Epithelial cell of esophagus (primary cell): ENCODE results near the gene XPC.

Experiments used
- DNase-seq: peaks from one replicate; pipeline ENCODE4 v3.0.0; 2010; ENCODE audit warnings: low read depth
- H3K4me3 ChIP-seq: 2 replicates; pipeline ENCODE4 v1.5.1; 2011; ENCODE audit warnings: mild to moderate bottlenecking, low read length, control low read depth
- TF ChIP-seq, protein P1 (sequence below): IDR thresholded peaks from 2 replicates; pipeline ENCODE4 v1.5.1; 2011; ENCODE audit warnings: low read depth, mild to moderate bottlenecking, low read length, control low read depth, inconsistent platforms; ENCODE audit not compliant: insufficient read depth; ENCODE audit errors: missing control alignments

The XPC gene

DNA sequence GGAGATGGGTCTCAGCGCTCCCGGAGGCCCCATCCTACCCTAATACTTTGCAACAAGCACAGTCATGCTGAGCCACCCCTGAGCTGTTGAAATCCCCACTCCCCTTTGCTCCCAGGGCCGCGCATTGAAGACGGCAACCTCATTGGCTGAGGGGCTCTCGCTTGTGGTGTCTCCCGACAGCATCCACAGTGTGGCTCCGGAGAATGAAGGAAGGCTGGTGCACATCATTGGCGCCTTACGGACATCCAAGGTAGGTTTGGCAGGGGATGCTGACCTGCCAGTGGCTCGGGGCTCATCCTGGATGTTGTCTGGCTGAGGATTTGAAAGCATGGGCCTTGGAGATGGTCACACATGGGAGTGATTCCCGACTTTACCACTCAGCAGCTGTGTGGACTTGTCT is 47.7 kb downstream of the XPC start:
- TF ChIP-seq, protein P1, sequence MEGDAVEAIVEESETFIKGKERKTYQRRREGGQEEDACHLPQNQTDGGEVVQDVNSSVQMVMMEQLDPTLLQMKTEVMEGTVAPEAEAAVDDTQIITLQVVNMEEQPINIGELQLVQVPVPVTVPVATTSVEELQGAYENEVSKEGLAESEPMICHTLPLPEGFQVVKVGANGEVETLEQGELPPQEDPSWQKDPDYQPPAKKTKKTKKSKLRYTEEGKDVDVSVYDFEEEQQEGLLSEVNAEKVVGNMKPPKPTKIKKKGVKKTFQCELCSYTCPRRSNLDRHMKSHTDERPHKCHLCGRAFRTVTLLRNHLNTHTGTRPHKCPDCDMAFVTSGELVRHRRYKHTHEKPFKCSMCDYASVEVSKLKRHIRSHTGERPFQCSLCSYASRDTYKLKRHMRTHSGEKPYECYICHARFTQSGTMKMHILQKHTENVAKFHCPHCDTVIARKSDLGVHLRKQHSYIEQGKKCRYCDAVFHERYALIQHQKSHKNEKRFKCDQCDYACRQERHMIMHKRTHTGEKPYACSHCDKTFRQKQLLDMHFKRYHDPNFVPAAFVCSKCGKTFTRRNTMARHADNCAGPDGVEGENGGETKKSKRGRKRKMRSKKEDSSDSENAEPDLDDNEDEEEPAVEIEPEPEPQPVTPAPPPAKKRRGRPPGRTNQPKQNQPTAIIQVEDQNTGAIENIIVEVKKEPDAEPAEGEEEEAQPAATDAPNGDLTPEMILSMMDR = no peak
- no peak for DNase-seq
- no peak overlapping the region for H3K4me3 ChIP-seq

DNA sequence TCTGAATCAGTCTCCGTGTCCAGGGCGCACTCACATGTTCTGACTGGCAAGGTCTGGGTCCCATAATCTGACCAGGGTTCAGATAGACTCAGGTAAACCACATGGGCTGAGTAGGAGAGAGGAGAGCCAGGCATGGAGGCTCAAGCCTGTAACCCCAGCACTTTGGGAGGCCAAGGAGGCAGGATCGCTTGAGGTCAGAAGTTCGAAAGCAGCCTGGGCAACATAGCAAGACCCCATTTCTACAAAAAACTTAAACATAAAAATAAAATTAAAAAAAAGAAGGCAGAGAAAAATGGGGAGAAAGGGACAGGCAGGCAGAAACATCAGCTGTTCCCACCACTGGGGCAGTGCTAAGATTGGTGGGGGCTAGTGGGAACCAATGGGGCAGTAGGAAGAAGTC is 48.2 kb downstream of the XPC start:
- no peak for DNase-seq
- H3K4me3 ChIP-seq = no peak overlapping the region
- TF ChIP-seq, protein P1 = no peak

DNA sequence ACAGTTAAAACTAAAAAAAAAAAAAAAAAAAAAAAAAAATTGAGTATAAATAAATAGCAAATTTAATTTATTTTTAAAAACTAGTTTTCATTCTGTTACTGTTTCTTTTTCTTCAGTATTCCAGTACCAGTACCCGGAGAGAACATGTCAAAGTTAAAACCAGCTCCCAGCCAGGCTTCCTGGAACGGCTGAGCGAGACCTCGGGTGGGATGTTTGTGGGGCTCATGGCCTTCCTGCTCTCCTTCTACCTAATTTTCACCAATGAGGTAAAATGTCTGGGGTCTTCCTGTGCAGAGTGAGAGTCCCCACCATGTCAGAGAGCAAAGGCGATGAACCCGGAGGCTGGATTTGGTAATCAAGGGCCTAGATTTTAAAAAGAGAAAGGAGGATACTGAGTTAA is 49.1 kb downstream of the XPC start:
- no peak overlapping the region for H3K4me3 ChIP-seq
- TF ChIP-seq, protein P1 = no peak
- DNase-seq = no peak

DNA sequence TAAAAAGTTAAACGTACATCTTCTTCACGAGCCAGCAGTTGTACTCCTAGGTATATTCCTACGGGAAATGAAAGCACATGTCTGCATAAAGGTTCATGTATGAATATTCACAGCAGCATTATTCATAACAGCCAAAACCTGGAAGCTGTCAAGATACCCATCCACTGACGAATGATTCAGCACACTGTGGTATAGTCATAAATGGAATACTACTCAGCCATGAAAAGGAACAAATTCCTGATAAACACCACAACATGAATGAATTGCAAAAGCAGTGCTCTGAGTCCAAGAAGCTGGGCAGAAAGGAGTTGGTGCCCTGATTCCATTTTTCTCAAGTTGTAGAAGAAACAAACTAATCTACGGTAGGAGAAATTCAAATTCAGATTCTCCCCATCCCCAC is 49.7 kb downstream of the XPC start:
- TF ChIP-seq, protein P1 = no peak
- DNase-seq = no peak
- H3K4me3 ChIP-seq = no peak overlapping the region

DNA sequence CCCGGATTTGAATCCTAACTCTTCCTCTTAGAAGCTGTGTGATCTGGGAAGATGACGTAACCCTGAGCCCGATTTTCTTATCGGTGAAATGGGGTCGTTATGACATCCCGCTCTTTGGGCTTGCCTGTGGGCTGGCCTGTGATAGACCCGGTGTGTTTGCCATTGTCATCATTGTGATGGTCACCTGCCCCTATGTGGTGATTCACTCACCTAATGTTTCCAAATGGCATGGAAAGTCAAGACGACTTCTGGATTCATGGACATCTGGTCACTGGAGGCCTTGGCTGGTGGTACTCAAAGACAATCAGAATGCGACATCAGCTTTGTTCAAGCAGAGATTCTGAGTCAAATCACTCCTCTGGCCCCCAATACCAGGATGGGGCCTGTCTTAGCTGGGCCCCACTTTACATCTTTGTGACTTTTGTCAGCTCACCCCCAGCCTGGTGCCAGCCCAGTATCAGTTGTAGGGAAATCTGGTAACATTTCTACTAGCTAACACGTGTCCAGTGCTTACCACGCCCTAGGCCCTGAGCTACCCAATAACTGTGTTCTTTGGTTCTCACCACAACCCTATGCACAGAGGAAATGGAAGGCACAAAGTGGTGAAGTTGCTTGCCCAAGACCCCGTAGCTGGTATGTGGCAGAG is 50.8 kb downstream of the XPC start:
- H3K4me3 ChIP-seq = no peak overlapping the region
- no peak for DNase-seq
- TF ChIP-seq, protein P1 = no peak

DNA sequence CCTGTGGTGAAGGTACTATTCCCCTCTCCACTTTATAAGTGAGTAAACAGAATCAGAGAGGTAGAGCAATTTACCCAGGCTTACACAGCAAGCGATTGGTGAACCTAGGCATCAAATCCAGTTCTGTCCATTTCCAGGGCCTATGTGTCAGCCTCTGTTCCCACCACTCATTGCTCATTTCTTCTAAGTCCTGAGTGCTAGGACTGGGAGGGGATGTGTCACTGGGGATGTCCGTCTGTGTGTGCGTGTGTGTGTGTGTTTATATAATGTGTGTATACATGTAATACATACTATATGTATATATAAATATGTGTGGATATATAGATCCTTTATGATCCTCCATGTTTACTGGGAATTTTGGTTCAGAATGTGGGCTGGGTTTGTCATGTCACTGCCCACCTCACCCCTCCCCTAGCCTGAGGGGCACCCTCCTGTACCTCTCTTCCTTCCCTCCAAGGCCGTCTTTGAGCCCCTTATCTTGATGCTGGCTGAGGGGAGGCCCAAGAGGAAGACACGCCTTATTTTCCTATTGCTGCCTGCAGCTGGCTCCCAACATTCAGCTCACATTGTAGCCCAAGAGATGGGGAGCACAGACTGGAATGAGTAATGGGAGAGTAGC is 51.4 kb downstream of the XPC start:
- H3K4me3 ChIP-seq = peak overlapping the region; percentile 97
- DNase-seq = peak; percentile 17
- TF ChIP-seq, protein P1 = no peak

DNA sequence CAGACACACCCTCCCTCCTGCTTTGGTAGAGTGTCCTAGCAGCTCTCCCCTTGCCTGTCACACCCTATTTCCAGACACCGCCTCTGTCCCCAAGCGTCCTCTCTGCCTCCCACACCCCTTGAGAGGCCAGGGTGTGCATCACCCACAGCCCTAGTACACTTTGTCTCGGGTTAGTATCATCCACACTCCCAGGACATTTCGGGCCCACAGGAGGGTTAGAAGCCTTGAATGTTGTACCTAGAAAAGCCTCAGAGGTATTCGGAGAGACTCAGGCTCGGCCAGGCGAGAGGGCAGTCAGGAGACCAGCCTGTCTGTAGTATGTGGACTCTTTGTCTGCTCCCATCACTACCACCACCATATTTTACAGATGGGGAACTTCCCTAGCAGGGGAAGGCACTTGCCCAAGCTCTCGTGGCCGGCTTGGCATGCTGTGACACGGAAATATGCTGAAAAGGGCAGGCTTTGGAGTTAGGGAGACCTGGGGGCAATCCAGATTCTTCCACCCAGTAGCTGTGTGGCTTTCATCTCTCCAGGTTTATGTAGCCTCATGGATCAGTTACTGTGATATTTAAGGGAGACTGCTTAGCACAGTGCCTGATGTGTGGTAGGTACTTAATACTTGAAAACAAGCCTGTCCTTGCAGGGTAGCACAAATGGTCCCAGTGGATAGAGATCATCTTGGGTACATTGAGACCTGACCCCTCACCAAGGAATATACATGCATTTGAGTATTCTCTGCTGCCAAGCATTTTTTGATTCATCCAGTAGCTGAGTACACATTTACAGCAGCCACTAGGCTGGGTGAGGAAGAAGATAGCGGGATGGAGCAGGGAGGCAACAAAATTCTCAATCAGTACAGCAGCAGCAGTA is 52.1 kb downstream of the XPC start:
- peak; percentile 10 for DNase-seq
- peak overlapping the region; percentile 97 for H3K4me3 ChIP-seq
- TF ChIP-seq, protein P1 = no peak
